Mammary epithelial cell (primary cell): ENCODE measurements around the gene YJU2.

Experiments used
- EZH2 ChIP-seq: IDR thresholded peaks from 2 replicates; pipeline ENCODE4 v1.6.1; 2012; ENCODE audit warnings: low read length, inconsistent platforms, borderline replicate concordance
- TF ChIP-seq, protein P1 (sequence below), 2 donors: IDR thresholded peaks in 1 of 2; conservative IDR thresholded peaks in 1 of 2; 2 replicates each; pipeline ENCODE4 v1.5.1; 2011 to 2012; ENCODE audit warnings: inconsistent platforms in 2 of 2, low read length in 2 of 2, mild to moderate bottlenecking in 2 of 2, control low read depth in 1 of 2, low read depth in 1 of 2; ENCODE audit not compliant: insufficient read depth in 1 of 2; ENCODE audit errors: extremely low read depth in 1 of 2

DNA sequence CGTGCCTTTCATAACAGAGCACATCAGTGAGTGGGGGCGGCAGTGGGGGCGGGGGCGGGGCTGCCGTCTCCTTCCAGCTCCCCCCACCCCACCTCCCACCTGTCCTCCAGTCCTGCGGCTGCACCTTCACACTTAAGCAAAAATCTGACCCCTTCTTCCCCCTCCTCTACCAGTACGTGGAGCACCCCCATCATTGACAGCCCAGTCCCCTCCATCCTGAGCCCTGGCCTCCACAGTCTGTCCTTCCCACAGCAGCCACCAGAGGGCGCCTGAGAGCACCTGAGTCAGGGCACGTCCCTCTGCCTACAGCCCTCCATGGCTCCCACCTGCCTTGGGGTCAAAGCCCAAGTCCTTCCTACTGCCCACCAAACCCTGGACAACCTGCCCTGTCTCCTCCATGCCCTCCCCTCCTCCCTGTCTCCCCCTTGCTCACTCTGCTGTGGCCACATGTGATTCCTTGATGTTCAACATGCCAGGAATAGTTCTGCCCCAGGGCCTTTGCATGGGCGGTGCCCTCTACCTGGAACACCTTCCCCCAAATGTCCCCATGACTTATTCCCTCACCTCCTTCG, 13.5 kb upstream of the YJU2 start:
- TF ChIP-seq, protein P1, sequence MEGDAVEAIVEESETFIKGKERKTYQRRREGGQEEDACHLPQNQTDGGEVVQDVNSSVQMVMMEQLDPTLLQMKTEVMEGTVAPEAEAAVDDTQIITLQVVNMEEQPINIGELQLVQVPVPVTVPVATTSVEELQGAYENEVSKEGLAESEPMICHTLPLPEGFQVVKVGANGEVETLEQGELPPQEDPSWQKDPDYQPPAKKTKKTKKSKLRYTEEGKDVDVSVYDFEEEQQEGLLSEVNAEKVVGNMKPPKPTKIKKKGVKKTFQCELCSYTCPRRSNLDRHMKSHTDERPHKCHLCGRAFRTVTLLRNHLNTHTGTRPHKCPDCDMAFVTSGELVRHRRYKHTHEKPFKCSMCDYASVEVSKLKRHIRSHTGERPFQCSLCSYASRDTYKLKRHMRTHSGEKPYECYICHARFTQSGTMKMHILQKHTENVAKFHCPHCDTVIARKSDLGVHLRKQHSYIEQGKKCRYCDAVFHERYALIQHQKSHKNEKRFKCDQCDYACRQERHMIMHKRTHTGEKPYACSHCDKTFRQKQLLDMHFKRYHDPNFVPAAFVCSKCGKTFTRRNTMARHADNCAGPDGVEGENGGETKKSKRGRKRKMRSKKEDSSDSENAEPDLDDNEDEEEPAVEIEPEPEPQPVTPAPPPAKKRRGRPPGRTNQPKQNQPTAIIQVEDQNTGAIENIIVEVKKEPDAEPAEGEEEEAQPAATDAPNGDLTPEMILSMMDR (conservative IDR thresholded peaks at IDR 0.05 in 1 of 2, IDR thresholded peaks at IDR 0.05 in 1 of 2; ENCODE audit: extremely low read depth in 1 of 2, insufficient read depth in 1 of 2, low read depth in 1 of 2, low read length in 2 of 2): peak; percentile 59 to 71
- TF ChIP-seq EZH2: no peak
